ENCODE data around the gene AGAP1. TPM values are rescaled to one million over a fixed set of nuclear protein-coding genes. Genes with fewer than 3 reads are reported as not detected.

The AGAP1 gene
- total RNA-seq, 1 donor from 2014 or later: 36.2 TPM

DNA sequence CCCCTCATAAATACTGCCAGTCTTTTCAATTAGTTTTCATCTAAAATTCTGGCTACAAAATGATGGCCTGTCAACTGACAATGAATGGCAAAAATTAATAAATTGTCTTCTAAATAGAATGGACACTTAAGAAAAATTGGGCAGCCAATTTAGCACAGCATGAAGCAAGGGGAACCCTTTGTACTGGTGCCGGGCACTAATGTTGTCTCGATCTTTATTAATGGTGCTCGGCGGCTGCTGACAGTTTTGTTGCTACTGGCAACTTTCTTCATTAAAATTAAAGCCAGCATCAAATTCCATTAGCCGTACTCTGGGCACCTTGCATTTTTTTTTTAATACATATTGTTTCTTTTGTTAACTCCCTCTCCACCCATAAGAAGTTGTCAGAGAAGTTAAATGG, 365.0 kb downstream of the AGAP1 start:
- no peak overlapping the region for H3K4me3 ChIP-seq
- no peaks in the 10 kb centered on the region for H3K27me3 ChIP-seq (ENCODE audit: low read depth)
- DNase-seq (no peak), ATAC-seq (no peak)
- no peak overlapping the region for H3K27ac ChIP-seq
- no peaks in the 10 kb centered on the region for H3K4me1 ChIP-seq
- intact Hi-C loops (cut with DNase I): no loop called here
- no peaks in the 10 kb centered on the region for H3K9me3 ChIP-seq
- TF ChIP-seq, protein P1, sequence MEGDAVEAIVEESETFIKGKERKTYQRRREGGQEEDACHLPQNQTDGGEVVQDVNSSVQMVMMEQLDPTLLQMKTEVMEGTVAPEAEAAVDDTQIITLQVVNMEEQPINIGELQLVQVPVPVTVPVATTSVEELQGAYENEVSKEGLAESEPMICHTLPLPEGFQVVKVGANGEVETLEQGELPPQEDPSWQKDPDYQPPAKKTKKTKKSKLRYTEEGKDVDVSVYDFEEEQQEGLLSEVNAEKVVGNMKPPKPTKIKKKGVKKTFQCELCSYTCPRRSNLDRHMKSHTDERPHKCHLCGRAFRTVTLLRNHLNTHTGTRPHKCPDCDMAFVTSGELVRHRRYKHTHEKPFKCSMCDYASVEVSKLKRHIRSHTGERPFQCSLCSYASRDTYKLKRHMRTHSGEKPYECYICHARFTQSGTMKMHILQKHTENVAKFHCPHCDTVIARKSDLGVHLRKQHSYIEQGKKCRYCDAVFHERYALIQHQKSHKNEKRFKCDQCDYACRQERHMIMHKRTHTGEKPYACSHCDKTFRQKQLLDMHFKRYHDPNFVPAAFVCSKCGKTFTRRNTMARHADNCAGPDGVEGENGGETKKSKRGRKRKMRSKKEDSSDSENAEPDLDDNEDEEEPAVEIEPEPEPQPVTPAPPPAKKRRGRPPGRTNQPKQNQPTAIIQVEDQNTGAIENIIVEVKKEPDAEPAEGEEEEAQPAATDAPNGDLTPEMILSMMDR (IDR thresholded peaks at IDR 0.05): no peak
- no peaks in the 10 kb centered on the region for H3K36me3 ChIP-seq

DNA sequence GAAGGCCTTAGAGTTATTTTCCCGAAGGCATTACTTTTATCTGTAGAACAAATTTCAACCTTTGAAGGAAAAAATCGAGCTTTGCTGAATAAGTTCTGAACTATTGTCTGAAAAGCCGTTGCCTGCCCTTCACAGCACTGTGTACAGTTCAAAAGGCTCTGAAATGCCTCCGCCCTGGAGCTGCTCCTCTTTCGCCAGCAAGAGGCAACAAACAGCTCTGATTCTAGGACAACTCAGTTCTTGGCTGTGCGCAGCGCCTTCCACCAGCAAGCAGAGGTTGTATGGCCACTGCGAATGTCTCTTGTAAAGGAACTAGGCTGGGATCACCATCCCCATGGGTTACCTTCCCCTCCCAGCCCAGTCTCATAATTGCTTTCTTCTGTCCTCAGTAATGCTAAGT, 365.8 kb downstream of the AGAP1 start:
- intact Hi-C loops (cut with DNase I): no loop called here
- ATAC-seq: no peak
- DNase-seq: no peak

DNA sequence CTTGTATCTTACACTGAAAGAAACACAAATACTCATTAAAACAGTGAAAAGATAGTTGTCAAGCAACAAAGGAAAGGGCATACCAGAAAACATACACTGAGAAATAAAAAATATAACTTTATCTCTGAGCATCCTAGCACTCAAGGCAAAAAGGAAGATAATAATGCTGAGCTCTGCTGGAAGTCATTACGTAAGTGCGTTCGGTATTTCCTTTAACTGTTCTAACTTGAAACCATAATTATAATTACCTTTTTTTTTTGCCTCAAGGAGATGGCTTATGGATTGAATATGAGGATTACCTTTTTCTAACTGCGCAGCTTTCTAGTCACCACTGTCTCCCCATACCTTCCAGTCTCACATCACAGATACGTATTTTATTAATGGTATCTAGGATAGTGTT, 366.3 kb downstream of the AGAP1 start:
- Histone ChIP-seq H3K4me3 (no peak overlapping the region), H3K4me1 (no peaks in the 10 kb centered on the region), H3K9me3 (no peaks in the 10 kb centered on the region), H3K36me3 (no peaks in the 10 kb centered on the region), H3K27ac (no peak overlapping the region), H3K27me3 (ENCODE audit: low read depth) (no peaks in the 10 kb centered on the region)
- intact Hi-C loops (cut with DNase I): no loop called here
- no peak for ATAC-seq
- TF ChIP-seq, protein P1 (IDR thresholded peaks at IDR 0.05): no peak
- no peak for DNase-seq

More for the DNA sequence above, 365.8 kb downstream of the AGAP1 start:
- Histone ChIP-seq H3K4me1 (no peaks in the 10 kb centered on the region), H3K4me3 (no peak overlapping the region), H3K27me3 (ENCODE audit: low read depth) (no peaks in the 10 kb centered on the region), H3K36me3 (no peaks in the 10 kb centered on the region), H3K27ac (no peak overlapping the region), H3K9me3 (no peaks in the 10 kb centered on the region)
- TF ChIP-seq, protein P1 (IDR thresholded peaks at IDR 0.05): no peak

DNA sequence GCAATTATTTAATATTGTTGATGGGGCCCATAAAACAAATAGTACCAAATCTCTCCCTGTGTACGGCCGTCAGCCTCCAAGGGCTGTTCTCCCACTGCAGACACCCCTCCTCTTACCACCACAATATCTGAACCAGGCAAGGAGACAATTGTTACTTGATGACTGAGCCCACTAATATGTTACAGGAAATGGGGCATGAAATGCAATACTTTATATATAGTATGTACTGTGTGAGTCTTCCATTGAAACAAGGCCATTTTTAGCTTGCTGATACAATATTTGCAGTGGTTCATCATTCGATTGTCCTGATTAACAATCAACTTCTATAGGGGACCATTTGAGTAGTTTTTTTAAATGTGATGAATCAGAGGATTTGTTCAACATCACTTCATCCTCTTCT, 367.0 kb downstream of the AGAP1 start:
- no peaks in the 10 kb centered on the region for H3K9me3 ChIP-seq
- DNase-seq (no peak), ATAC-seq (no peak)
- TF ChIP-seq, protein P1 (IDR thresholded peaks at IDR 0.05): no peak
- H3K4me1 ChIP-seq: no peaks in the 10 kb centered on the region
- H3K36me3 ChIP-seq: no peaks in the 10 kb centered on the region
- no peak overlapping the region for H3K27ac ChIP-seq
- intact Hi-C loops (cut with DNase I): no loop called here
- H3K4me3 ChIP-seq: no peak overlapping the region
- H3K27me3 ChIP-seq (ENCODE audit: low read depth): no peaks in the 10 kb centered on the region

DNA sequence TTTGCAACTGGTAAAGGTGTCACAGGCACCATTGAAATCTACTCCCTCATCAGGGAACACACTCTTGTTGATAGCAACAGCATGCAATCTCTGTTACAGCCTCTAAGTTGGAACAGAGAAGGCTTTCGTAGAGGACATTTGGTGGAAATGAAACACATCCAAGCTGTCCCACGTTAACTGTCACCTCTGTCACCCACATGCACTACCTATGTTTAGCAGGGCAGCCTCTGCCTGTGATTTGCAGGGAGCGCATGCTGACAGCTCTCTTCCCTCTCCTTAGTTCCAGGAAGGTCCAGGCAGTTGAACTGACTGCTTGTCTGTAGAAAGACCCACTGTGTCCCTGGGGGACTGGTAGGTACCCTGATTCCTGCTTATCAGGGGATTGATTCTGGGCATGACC, 367.5 kb downstream of the AGAP1 start:
- TF ChIP-seq, protein P1 (IDR thresholded peaks at IDR 0.05): no peak
- Histone ChIP-seq H3K27me3 (ENCODE audit: low read depth) (no peaks in the 10 kb centered on the region), H3K4me3 (no peak overlapping the region), H3K27ac (no peak overlapping the region), H3K9me3 (no peaks in the 10 kb centered on the region), H3K36me3 (no peaks in the 10 kb centered on the region), H3K4me1 (no peaks in the 10 kb centered on the region)
- ATAC-seq: no peak
- no peak for DNase-seq
- intact Hi-C loops (cut with DNase I): no loop called here

DNA sequence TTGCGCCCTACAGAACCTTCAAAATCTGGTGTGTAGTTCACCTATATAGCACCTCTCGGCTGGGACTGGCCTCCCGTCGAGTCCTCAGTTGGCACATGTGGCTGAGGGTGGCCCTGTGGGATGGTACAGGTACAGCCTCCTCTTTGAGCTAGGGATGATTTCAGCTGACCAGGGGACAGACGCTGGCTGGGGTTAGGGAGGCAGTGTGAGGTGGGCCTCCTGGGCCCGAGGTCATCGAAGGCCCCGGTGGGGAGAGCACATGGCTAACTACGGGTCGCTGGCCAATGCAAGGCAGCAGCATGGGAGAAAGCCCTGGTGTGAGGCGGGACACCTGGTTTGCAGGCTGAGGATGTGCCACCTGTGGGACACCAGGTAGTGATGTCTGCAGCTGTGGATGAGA, 369.6 kb downstream of the AGAP1 start:
- Histone ChIP-seq H3K36me3 (no peaks in the 10 kb centered on the region), H3K4me1 (no peaks in the 10 kb centered on the region), H3K4me3 (no peak overlapping the region), H3K27ac (no peak overlapping the region), H3K9me3 (no peaks in the 10 kb centered on the region), H3K27me3 (ENCODE audit: low read depth) (no peaks in the 10 kb centered on the region)
- peak in 1 of 2 donors; percentile 27 for ATAC-seq
- intact Hi-C loops (cut with DNase I): no loop called here
- no peak for DNase-seq
- TF ChIP-seq, protein P1 (IDR thresholded peaks at IDR 0.05): no peak

Data from lower lobe of right lung (tissue), 2 donors.